Measurements from ENCODE around the gene RNF144A.
A peak's percentile ranks its signal among the peaks of the same experiment; 100 is the strongest.

DNA sequence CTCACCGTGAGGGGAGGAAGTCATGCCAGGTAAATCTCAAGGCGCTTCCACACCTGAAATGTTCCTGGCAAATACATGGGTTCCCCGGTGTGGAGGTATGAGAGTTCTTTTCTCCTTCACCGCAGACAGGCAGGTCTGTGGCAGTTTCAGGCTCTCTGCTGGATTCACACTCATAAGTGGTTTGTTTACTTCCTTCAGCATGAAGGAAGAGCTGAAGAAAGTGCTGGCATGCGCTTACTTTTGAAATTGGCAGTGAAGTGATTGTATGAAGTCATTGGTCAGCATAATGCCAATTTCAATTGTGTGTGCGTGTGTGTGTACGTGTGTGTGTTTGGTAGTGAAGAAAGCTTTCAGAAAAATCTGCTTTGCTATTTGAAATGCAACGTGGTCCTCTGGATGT lies 43.4 kb downstream of the RNF144A start:
- TF ChIP-seq CTCF (IDR thresholded peaks at IDR 0.05) (no peak), POLR2A (IDR thresholded peaks at IDR 0.05) (peak in 1 of 4 donors; percentile 31), POLR2AphosphoS5 (IDR thresholded peaks at IDR 0.05) (no peak), EP300 (IDR thresholded peaks at IDR 0.05) (no peak)
